GM21723 (cell line): Measurements from ENCODE around the gene TARBP1.

ENCODE experiments used
- ATAC-seq: cut with Tn5 transposase; IDR thresholded peaks from one replicate; pipeline ENCODE4 v1.9.1; 2021; ENCODE audit warnings: mild to moderate bottlenecking, moderate library complexity; ENCODE audit not compliant: unreplicated experiment

Gene TARBP1

GRCh38 chr1:234355782-234356510 is 123.0 kb downstream of the TARBP1 start:
- ATAC-seq = no peak

GRCh38 chr1:234348964-234349363 is 130.0 kb downstream of the TARBP1 start:
- no peak for ATAC-seq

GRCh38 chr1:234345237-234345636 is 133.7 kb downstream of the TARBP1 start:
- ATAC-seq = no peak

GRCh38 chr1:234342774-234343173 is 136.2 kb downstream of the TARBP1 start:
- ATAC-seq = no peak
